Renal cortical epithelial cell (primary cell): ENCODE data around the gene KRTAP6-2. TPM values are rescaled to one million over a fixed set of nuclear protein-coding genes. Genes with fewer than 3 reads are reported as not detected.

Experiments
- DNase-seq: peaks from one replicate; pipeline ENCODE4 v3.0.0-alpha.2; 2011; ENCODE audit warnings: low read depth
- total RNA-seq: library from RNA; depleted of rRNA; stranded (reverse); fragments of >200 nt; gene quantifications from 2 replicates; pipeline ENCODE4 v1.2.3, GENCODE V29; 2014

The KRTAP6-2 gene
- not detected in 2 replicates for total RNA-seq

GRCh38 chr21:30598802-30599201, at the start of gene KRTAP6-2:
Gene KRTAP6-2 (minus strand): TSS chr21:30598902. CDS start chr21:30598874, 28 bp downstream.
- no peak for DNase-seq

- no peak for DNase-seq
Measured at GRCh38 chr21:30646904-30647414, 48.3 kb upstream of the KRTAP6-2 start.

- no peak for DNase-seq
Measured at GRCh38 chr21:30642564-30642963, 43.9 kb upstream of the KRTAP6-2 start, which contains the start of gene KRTAP20-3. Gene KRTAP20-3 (plus strand): TSS chr21:30642864.

GRCh38 chr21:30638686-30639085, 40.0 kb upstream of the KRTAP6-2 start:
- DNase-seq, result no peak

GRCh38 chr21:30634906-30635305, 36.2 kb upstream of the KRTAP6-2 start, which contains the start of gene KRTAP20-2:
Gene KRTAP20-2 (plus strand): TSS chr21:30635206. CDS start chr21:30635264, 58 bp downstream.
- DNase-seq, result no peak

- DNase-seq, result no peak
Measured at GRCh38 chr21:30629200-30629599, 30.5 kb upstream of the KRTAP6-2 start.

- DNase-seq, result no peak
Measured at GRCh38 chr21:30628109-30628508, 29.4 kb upstream of the KRTAP6-2 start.

- DNase-seq, result no peak
Measured at GRCh38 chr21:30625449-30626165, 26.9 kb upstream of the KRTAP6-2 start.

- DNase-seq, result no peak
Measured at GRCh38 chr21:30623362-30623761, 24.7 kb upstream of the KRTAP6-2 start.

GRCh38 chr21:30620522-30620921, 21.8 kb upstream of the KRTAP6-2 start, which contains the start of gene KRTAP20-4:
Gene KRTAP20-4 (plus strand): TSS chr21:30620627.
- DNase-seq, result no peak

- no peak for DNase-seq
Measured at GRCh38 chr21:30620080-30620479, 21.4 kb upstream of the KRTAP6-2 start.

- no peak for DNase-seq
Measured at GRCh38 chr21:30616125-30616524, 17.4 kb upstream of the KRTAP6-2 start, which contains the start of gene KRTAP20-1. Gene KRTAP20-1 (plus strand): TSS chr21:30616425. CDS start chr21:30616455, 30 bp downstream.

- no peak for DNase-seq
Measured at GRCh38 chr21:30615199-30615598, 16.5 kb upstream of the KRTAP6-2 start.

GRCh38 chr21:30613836-30614235, 15.1 kb upstream of the KRTAP6-2 start, which contains the start of gene KRTAP6-1:
Gene KRTAP6-1 (minus strand): TSS chr21:30613930. CDS start chr21:30613904, 26 bp downstream.
- DNase-seq, result no peak

GRCh38 chr21:30612132-30612531, 13.4 kb upstream of the KRTAP6-2 start:
- no peak for DNase-seq

- DNase-seq, result no peak
Measured at GRCh38 chr21:30605968-30606367, 7.3 kb upstream of the KRTAP6-2 start.

GRCh38 chr21:30600787-30601186, 2.1 kb upstream of the KRTAP6-2 start, which contains the start of gene KRTAP22-1:
Gene KRTAP22-1 (plus strand): TSS chr21:30601087.
- DNase-seq, result no peak

- no peak for DNase-seq
Measured at GRCh38 chr21:30592140-30592539, 6.6 kb downstream of the KRTAP6-2 start, which contains the start of gene KRTAP6-3. Gene KRTAP6-3 (plus strand): TSS chr21:30592440. CDS start chr21:30592446, 6 bp downstream.

- DNase-seq, result no peak
Measured at GRCh38 chr21:30590297-30590696, 8.4 kb downstream of the KRTAP6-2 start, which contains the start of gene KRTAP22-2. Gene KRTAP22-2 (minus strand): TSS chr21:30590397.

- DNase-seq, result no peak
Measured at GRCh38 chr21:30582870-30583269, 15.8 kb downstream of the KRTAP6-2 start.

GRCh38 chr21:30580132-30580531, 18.6 kb downstream of the KRTAP6-2 start:
- DNase-seq, result no peak

GRCh38 chr21:30579346-30579745, 19.4 kb downstream of the KRTAP6-2 start:
- no peak for DNase-seq

- no peak for DNase-seq
Measured at GRCh38 chr21:30577766-30578165, 20.9 kb downstream of the KRTAP6-2 start.
